SK-N-MC (cell line): ENCODE results near the gene MYO5C.

ENCODE experiments used
- DNase-seq: peaks from one replicate; pipeline ENCODE4 v3.0.0-alpha.2; 2011; ENCODE audit warnings: low read depth, low spot score
- H3K27ac ChIP-seq: fragments of 200-600 bp; sonication (generic); 2 replicates; pipeline ENCODE4 v1.5.1; 2016; ENCODE audit warnings: mixed run types
- H3K36me3 ChIP-seq: fragments of 200-600 bp; sonication (generic); 2 replicates; pipeline ENCODE4 v1.6.1; 2017; ENCODE audit warnings: antibody characterized with exemption, low read length, mixed read lengths; ENCODE audit not compliant: insufficient read depth
- H3K4me3 ChIP-seq: fragments of 200-600 bp; sonication (generic); 2 replicates; pipeline ENCODE4 v1.5.1; 2016
- H3K9ac ChIP-seq: fragments of 200-600 bp; sonication (generic); 2 replicates; pipeline ENCODE4 v1.8.0; 2017; ENCODE audit warnings: mixed run types, mixed read lengths; ENCODE audit not compliant: insufficient read length
- H3K9me3 ChIP-seq: fragments of 200-600 bp; sonication (generic); 2 replicates; pipeline ENCODE4 v1.6.1; 2017; ENCODE audit warnings: low read depth, mild to moderate bottlenecking, antibody characterized with exemption, low read length, moderate library complexity, mixed read lengths
- EZH2 ChIP-seq: fragments of 200-600 bp; sonication (generic); IDR thresholded peaks from one replicate; pipeline ENCODE4 v1.6.1; 2017; ENCODE audit warnings: antibody characterized with exemption
- FOXP2 ChIP-seq: optimal IDR thresholded peaks from 2 replicates; pipeline ENCODE3; 2011; ENCODE audit warnings: mild to moderate bottlenecking, moderate library complexity; ENCODE audit not compliant: insufficient read depth; ENCODE audit errors: extremely low read length, control extremely low read depth
- POLR2AphosphoS5 ChIP-seq: IDR thresholded peaks from 2 replicates; pipeline ENCODE4 v1.6.1; 2012; ENCODE audit warnings: mild to moderate bottlenecking, low read depth, low read length, borderline replicate concordance

Gene MYO5C

GRCh38 chr15:52295421-52296001 lies at the start of gene MYO5C:
MYO5C (minus strand) TSS chr15:52295804; CDS start chr15:52295636, 168 bp downstream.
- H3K36me3 ChIP-seq = no peaks in the 10 kb centered on the region
- H3K9ac ChIP-seq = no peak within 1 kb of the TSS
- H3K9me3 ChIP-seq = no peaks in the 10 kb centered on the region
- peak within 1 kb of the TSS; percentile 38 for H3K4me3 ChIP-seq
- no peak for DNase-seq
- H3K27ac ChIP-seq = no peak within 1 kb of the TSS
- TF ChIP-seq FOXP2 = no peak
- no peak for TF ChIP-seq POLR2AphosphoS5
- TF ChIP-seq EZH2 = no peak

GRCh38 chr15:52344592-52344991 lies 49.0 kb upstream of the MYO5C start:
- H3K27ac ChIP-seq = no peak overlapping the region
- H3K9ac ChIP-seq = no peak overlapping the region
- no peak overlapping the region for H3K4me3 ChIP-seq
- TF ChIP-seq POLR2AphosphoS5 (no peak), EZH2 (no peak), FOXP2 (no peak)
- H3K9me3 ChIP-seq = no peaks in the 10 kb centered on the region
- H3K36me3 ChIP-seq = no peaks in the 10 kb centered on the region
- no peak for DNase-seq

- no peak for DNase-seq
- no peak for TF ChIP-seq POLR2AphosphoS5
- TF ChIP-seq FOXP2 = no peak
- no peak for TF ChIP-seq EZH2
- Histone ChIP-seq H3K9ac (no peak overlapping the region), H3K9me3 (no peaks in the 10 kb centered on the region), H3K36me3 (no peaks in the 10 kb centered on the region), H3K27ac (no peak overlapping the region), H3K4me3 (no peak overlapping the region)
Observed at GRCh38 chr15:52343831-52344230, 48.2 kb upstream of the MYO5C start.

GRCh38 chr15:52340093-52340492 lies 44.5 kb upstream of the MYO5C start:
- no peak for DNase-seq
- no peak overlapping the region for H3K27ac ChIP-seq
- no peaks in the 10 kb centered on the region for H3K9me3 ChIP-seq
- no peaks in the 10 kb centered on the region for H3K36me3 ChIP-seq
- TF ChIP-seq EZH2 (no peak), FOXP2 (no peak), POLR2AphosphoS5 (no peak)
- H3K4me3 ChIP-seq = no peak overlapping the region
- H3K9ac ChIP-seq = no peak overlapping the region

- TF ChIP-seq EZH2 (no peak), FOXP2 (no peak), POLR2AphosphoS5 (no peak)
- H3K9me3 ChIP-seq = no peaks in the 10 kb centered on the region
- H3K4me3 ChIP-seq = no peak overlapping the region
- no peak overlapping the region for H3K9ac ChIP-seq
- DNase-seq = no peak
- H3K27ac ChIP-seq = no peak overlapping the region
- H3K36me3 ChIP-seq = no peaks in the 10 kb centered on the region
Observed at GRCh38 chr15:52338891-52339290, 43.3 kb upstream of the MYO5C start.

- no peak overlapping the region for H3K27ac ChIP-seq
- no peaks in the 10 kb centered on the region for H3K9me3 ChIP-seq
- H3K4me3 ChIP-seq = no peak overlapping the region
- H3K9ac ChIP-seq = no peak overlapping the region
- no peak for DNase-seq
- TF ChIP-seq EZH2 (no peak), POLR2AphosphoS5 (no peak), FOXP2 (no peak)
- no peaks in the 10 kb centered on the region for H3K36me3 ChIP-seq
Observed at GRCh38 chr15:52338058-52338457, 42.5 kb upstream of the MYO5C start.

GRCh38 chr15:52337198-52337853 lies 41.7 kb upstream of the MYO5C start:
- TF ChIP-seq POLR2AphosphoS5 (no peak), FOXP2 (no peak), EZH2 (no peak)
- DNase-seq = no peak
- Histone ChIP-seq H3K9me3 (no peaks in the 10 kb centered on the region), H3K9ac (no peak overlapping the region), H3K4me3 (no peak overlapping the region), H3K36me3 (no peaks in the 10 kb centered on the region), H3K27ac (no peak overlapping the region)

GRCh38 chr15:52336529-52336928 lies 40.9 kb upstream of the MYO5C start:
- Histone ChIP-seq H3K9ac (no peak overlapping the region), H3K9me3 (no peaks in the 10 kb centered on the region; the same call in 1 of the 2 replicates), H3K36me3 (no peaks in the 10 kb centered on the region), H3K27ac (no peak overlapping the region), H3K4me3 (no peak overlapping the region)
- DNase-seq = no peak
- TF ChIP-seq POLR2AphosphoS5 = no peak
- no peak for TF ChIP-seq EZH2
- no peak for TF ChIP-seq FOXP2
